ENCODE results near the gene GOLGA5. TPM values are rescaled to one million over a fixed set of nuclear protein-coding genes. Genes with fewer than 3 reads are reported as not detected.
"Not testable (repeated sequence)": the region's sequence is repeated elsewhere in the genome, so short reads cannot be mapped to it uniquely, and the experiment has no call there.

GOLGA5 gene, protein sequence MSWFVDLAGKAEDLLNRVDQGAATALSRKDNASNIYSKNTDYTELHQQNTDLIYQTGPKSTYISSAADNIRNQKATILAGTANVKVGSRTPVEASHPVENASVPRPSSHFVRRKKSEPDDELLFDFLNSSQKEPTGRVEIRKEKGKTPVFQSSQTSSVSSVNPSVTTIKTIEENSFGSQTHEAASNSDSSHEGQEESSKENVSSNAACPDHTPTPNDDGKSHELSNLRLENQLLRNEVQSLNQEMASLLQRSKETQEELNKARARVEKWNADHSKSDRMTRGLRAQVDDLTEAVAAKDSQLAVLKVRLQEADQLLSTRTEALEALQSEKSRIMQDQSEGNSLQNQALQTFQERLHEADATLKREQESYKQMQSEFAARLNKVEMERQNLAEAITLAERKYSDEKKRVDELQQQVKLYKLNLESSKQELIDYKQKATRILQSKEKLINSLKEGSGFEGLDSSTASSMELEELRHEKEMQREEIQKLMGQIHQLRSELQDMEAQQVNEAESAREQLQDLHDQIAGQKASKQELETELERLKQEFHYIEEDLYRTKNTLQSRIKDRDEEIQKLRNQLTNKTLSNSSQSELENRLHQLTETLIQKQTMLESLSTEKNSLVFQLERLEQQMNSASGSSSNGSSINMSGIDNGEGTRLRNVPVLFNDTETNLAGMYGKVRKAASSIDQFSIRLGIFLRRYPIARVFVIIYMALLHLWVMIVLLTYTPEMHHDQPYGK
- 64.7 and 77.7 TPM in 2 replicates for total RNA-seq

- peak within 1 kb of the TSS; percentile 99 for H3K4me3 ChIP-seq (ENCODE audit: low read depth, low read length)
- TF ChIP-seq CTCF (IDR thresholded peaks at IDR 0.05; ENCODE audit: insufficient read depth, low read depth, low read length): no peak
- peak; percentile 99 for DNase-seq (ENCODE audit: low read depth)
Observed at GRCh38 chr14:92793709-92794546, at the start of gene GOLGA5. Gene GOLGA5 (plus strand): TSS chr14:92794305. CDS start chr14:92797438, 3,133 bp downstream.

DNA sequence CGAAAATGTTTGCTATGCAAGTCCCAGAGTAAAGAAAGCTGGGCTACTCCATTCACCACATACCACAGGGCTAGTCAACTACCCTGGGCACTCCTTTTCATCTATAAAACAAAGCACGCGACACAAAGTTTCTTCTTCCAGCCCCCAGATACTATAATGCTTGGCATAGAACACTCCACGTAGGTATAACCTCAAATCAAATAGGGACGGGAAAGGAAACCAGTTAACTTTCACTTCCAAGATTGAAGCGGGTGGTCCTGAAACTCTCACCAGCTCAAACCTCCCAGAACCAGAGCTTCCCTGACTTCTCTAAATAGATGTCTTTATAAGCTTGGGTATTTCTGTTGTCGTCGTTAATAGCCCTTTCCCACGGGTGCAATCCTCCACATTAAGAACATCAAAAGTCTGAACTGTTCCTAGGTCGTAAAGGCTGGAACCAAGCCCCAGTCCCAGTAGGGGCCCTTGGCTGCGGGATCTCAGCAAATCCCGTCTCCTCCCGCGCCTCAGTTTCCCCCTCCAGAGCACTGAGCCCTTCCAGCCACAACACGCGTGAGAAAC is 46.3 kb upstream of the GOLGA5 start:
- peak overlapping the region; percentile 90 for H3K4me3 ChIP-seq (ENCODE audit: low read depth, low read length)
- DNase-seq (ENCODE audit: low read depth): peak; percentile 70
- TF ChIP-seq CTCF (IDR thresholded peaks at IDR 0.05; ENCODE audit: insufficient read depth, low read depth, low read length): no peak

- peak within 1 kb of the TSS; percentile 90 for H3K4me3 ChIP-seq (ENCODE audit: low read depth, low read length)
- no peak for TF ChIP-seq CTCF (IDR thresholded peaks at IDR 0.05; ENCODE audit: insufficient read depth, low read depth, low read length)
Observed at GRCh38 chr14:92748259-92749016, 45.7 kb upstream of the GOLGA5 start, which contains the start of gene LGMN. Gene LGMN (minus strand): TSS chr14:92748627. CDS start chr14:92732786, 15,841 bp downstream.

GRCh38 chr14:92750222-92750728 is 43.8 kb upstream of the GOLGA5 start:
- DNase-seq (ENCODE audit: low read depth); H3K4me3 ChIP-seq (ENCODE audit: low read depth, low read length): not testable (repeated sequence)

More at GRCh38 chr14:92748259-92749016, 45.7 kb upstream of the GOLGA5 start, which contains the start of gene LGMN:
- DNase-seq (ENCODE audit: low read depth): peak; percentile 95

DNA sequence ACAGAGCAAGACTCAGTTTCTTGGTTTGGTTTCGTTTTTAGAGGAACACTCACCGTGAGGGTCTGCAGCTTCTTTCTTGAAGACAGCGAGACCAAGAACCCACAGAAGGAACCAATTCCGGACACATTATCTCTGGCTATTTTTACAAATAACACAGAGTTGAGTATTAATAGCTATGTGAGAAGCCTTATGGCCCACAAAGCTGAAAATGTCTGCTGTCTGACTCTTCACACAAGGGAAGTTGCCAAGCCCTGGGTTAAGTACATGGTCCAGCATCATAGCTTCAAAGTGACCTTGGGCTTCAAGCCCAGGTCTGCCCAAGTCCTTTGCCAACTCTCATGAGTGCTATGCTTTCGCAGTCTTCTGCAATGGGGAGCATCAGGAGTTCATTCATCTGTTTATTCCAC is 43.1 kb upstream of the GOLGA5 start:
- no peak for TF ChIP-seq CTCF (IDR thresholded peaks at IDR 0.05; ENCODE audit: insufficient read depth, low read depth, low read length)
- H3K4me3 ChIP-seq (ENCODE audit: low read depth, low read length): no peak overlapping the region
- DNase-seq (ENCODE audit: low read depth): no peak

DNA sequence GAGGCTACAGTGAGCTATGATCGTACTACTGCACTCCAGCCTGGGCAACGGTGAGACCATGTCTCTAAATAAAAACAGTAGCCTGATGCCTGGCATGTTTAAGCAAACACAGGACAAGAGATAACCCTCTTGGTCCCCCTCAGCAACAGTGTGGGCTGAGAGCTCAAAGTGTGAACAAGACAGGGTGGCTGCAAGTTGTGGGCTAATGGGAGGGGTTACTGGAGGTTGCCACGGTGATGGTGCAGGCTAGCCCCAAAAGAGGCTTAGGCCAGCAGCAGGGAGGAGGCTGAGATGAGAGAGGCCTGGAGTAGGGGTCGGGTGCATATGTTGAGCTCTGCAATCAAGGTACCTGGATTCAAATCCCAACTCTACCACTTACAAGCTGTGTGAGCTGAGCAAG is 42.3 kb upstream of the GOLGA5 start:
- no peak overlapping the region for H3K4me3 ChIP-seq (ENCODE audit: low read depth, low read length)
- DNase-seq (ENCODE audit: low read depth): no peak
- no peak for TF ChIP-seq CTCF (IDR thresholded peaks at IDR 0.05; ENCODE audit: insufficient read depth, low read depth, low read length)
